Measurements from ENCODE around the gene IFNGR1.

IFNGR1 gene

GRCh38 chr6:137173501-137173900, 45.7 kb downstream of the IFNGR1 start, which contains the start of gene IL22RA2:
Gene IL22RA2, minus strand, starts transcription at chr6:137173644. Its CDS starts 11,895 bp downstream, at chr6:137161749.
- Histone ChIP-seq H2AFZ (ENCODE audit: low read length) (no peak within 1 kb of the TSS), H4K91ac (ENCODE audit: low read depth, low read length, poor library complexity) (no peak within 1 kb of the TSS), H3K4me1 (ENCODE audit: control insufficient read depth in 2 of 2, insufficient read depth in 1 of 2, low read depth in 1 of 2, low read length in 2 of 2) (no peaks in the 10 kb centered on the region), H3K4me3 (ENCODE audit: low read length in 2 of 2) (no peak within 1 kb of the TSS), H3K23ac (ENCODE audit: low read depth, low read length, poor library complexity) (no peak within 1 kb of the TSS), H3K9me3 (replicated peaks in 1 of 2; ENCODE audit: control insufficient read depth in 2 of 2, insufficient read depth in 1 of 2, low read depth in 1 of 2, low read length in 2 of 2) (no peaks in the 10 kb centered on the region), H3K14ac (ENCODE audit: low read length) (no peak within 1 kb of the TSS), H2AK5ac (ENCODE audit: low read depth, low read length) (no peak within 1 kb of the TSS), H2BK120ac (ENCODE audit: low read depth, low read length) (no peak within 1 kb of the TSS), H3K27me3 (ENCODE audit: control insufficient read depth in 3 of 3, insufficient read depth in 3 of 3, low read depth in 1 of 3, low read length in 3 of 3) (no peaks in the 10 kb centered on the region), H2BK12ac (ENCODE audit: low read length) (no peak within 1 kb of the TSS), H2BK5ac (ENCODE audit: low read length) (no peak within 1 kb of the TSS), H3K9ac (ENCODE audit: low read depth, low read length, poor library complexity) (no peak within 1 kb of the TSS), H3K36me3 (replicated peaks in 1 of 2; ENCODE audit: control insufficient read depth in 2 of 2, insufficient read depth in 2 of 2, low read length in 2 of 2) (no peaks in the 10 kb centered on the region), H3K4ac (ENCODE audit: low read length) (no peak within 1 kb of the TSS), H3K18ac (ENCODE audit: low read length) (no peak within 1 kb of the TSS), H2BK15ac (ENCODE audit: low read length) (no peak within 1 kb of the TSS), H3K27ac (replicated peaks; ENCODE audit: low read length) (no peak within 1 kb of the TSS), H3K4me2 (ENCODE audit: insufficient read depth, low read length, poor library complexity, severe bottlenecking) (no peak within 1 kb of the TSS), H4K8ac (ENCODE audit: low read depth, low read length) (no peak within 1 kb of the TSS), H3K79me1 (ENCODE audit: low read depth, low read length) (no peaks in the 10 kb centered on the region)
- DNase-seq (ENCODE audit: low spot score), result no peak
- no CpG with 5 or more reads among the region's 4 CpGs for WGBS, 2 donors (ENCODE audit: extremely low coverage in 2 of 2, insufficient read length in 2 of 2, insufficient replicate concordance in 1 of 2)

- Histone ChIP-seq H3K4me2 (ENCODE audit: insufficient read depth, low read length, poor library complexity, severe bottlenecking) (no peak overlapping the region), H2BK12ac (ENCODE audit: low read length) (no peak overlapping the region)
These were observed 46.3 kb downstream of the IFNGR1 start for GRCh38 chr6:137172734-137173431.

DNA sequence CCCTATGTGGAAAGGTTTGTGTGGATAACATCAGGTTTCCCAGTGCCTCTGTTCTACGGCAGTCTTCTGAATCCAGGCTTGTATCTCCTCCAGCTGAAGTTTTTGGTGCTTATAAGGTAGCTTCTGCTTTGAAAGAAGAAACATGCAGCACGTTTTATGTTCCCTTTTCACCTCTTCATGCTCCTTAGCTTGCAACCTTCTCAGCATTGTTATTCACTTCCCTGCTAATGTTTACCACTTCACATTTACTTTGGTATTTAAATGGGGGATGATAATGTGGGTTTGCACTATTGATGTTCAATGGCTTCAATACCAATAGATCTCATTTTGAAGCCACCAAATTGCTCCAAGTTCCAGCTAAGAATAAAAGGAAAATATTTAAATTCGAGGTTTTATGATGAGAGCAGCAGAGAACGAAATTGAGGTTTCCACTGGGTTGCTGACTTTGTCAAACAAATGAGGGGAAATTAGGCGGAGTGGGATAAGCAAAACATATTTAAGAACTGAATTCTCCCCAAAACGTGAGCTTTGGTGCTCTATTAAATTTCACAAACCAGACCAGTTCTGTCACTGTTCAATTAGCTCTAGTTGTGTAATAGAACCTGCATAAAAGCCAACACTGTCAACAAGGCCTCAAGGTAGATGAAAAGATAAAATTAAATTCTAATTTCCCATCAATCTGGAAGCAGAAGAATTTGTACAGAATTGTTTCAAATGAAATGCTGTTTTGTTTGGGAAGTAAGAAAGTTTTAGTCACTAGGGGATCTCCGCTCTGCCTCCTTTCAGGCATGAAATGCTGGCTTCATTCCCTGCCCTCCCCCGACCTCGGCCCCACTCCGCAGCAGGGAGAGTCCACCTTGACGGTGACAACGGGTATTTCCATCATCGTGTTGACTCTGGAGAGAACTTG, 47.1 kb downstream of the IFNGR1 start:
- Histone ChIP-seq H2BK15ac (ENCODE audit: low read length) (no peak overlapping the region), H4K91ac (ENCODE audit: low read depth, low read length, poor library complexity) (no peak overlapping the region), H3K4ac (ENCODE audit: low read length) (no peak overlapping the region), H3K4me3 (ENCODE audit: low read length in 2 of 2) (no peak overlapping the region), H2BK5ac (ENCODE audit: low read length) (no peak overlapping the region), H3K27ac (replicated peaks; ENCODE audit: low read length) (no peak overlapping the region), H3K4me1 (ENCODE audit: control insufficient read depth in 2 of 2, insufficient read depth in 1 of 2, low read depth in 1 of 2, low read length in 2 of 2) (no peaks in the 10 kb centered on the region), H3K9ac (ENCODE audit: low read depth, low read length, poor library complexity) (no peak overlapping the region), H3K27me3 (ENCODE audit: control insufficient read depth in 3 of 3, insufficient read depth in 3 of 3, low read depth in 1 of 3, low read length in 3 of 3) (no peaks in the 10 kb centered on the region), H3K36me3 (replicated peaks in 1 of 2; ENCODE audit: control insufficient read depth in 2 of 2, insufficient read depth in 2 of 2, low read length in 2 of 2) (no peaks in the 10 kb centered on the region), H3K18ac (ENCODE audit: low read length) (no peak overlapping the region), H3K14ac (ENCODE audit: low read length) (no peak overlapping the region), H3K79me1 (ENCODE audit: low read depth, low read length) (no peaks in the 10 kb centered on the region), H3K23ac (ENCODE audit: low read depth, low read length, poor library complexity) (no peak overlapping the region), H2AFZ (ENCODE audit: low read length) (no peak overlapping the region), H4K8ac (ENCODE audit: low read depth, low read length) (no peak overlapping the region), H3K9me3 (replicated peaks in 1 of 2; ENCODE audit: control insufficient read depth in 2 of 2, insufficient read depth in 1 of 2, low read depth in 1 of 2, low read length in 2 of 2) (peaks cover 0 to 2% of the 10 kb centered on the region in 2 donors), H3K4me2 (ENCODE audit: insufficient read depth, low read length, poor library complexity, severe bottlenecking) (no peak overlapping the region), H2BK12ac (ENCODE audit: low read length) (no peak overlapping the region), H2AK5ac (ENCODE audit: low read depth, low read length) (no peak overlapping the region), H2BK120ac (ENCODE audit: low read depth, low read length) (no peak overlapping the region)
- DNase-seq (ENCODE audit: low spot score), result no peak
- no CpG with 5 or more reads among the region's 13 CpGs for WGBS, 2 donors (ENCODE audit: extremely low coverage in 2 of 2, insufficient read length in 2 of 2, insufficient replicate concordance in 1 of 2)

More at GRCh38 chr6:137172734-137173431, 46.3 kb downstream of the IFNGR1 start:
- Histone ChIP-seq H3K9ac (ENCODE audit: low read depth, low read length, poor library complexity) (no peak overlapping the region), H4K8ac (ENCODE audit: low read depth, low read length) (no peak overlapping the region), H3K4me3 (ENCODE audit: low read length in 2 of 2) (no peak overlapping the region), H2BK5ac (ENCODE audit: low read length) (no peak overlapping the region), H3K79me1 (ENCODE audit: low read depth, low read length) (no peaks in the 10 kb centered on the region), H3K27ac (replicated peaks; ENCODE audit: low read length) (no peak overlapping the region), H3K27me3 (ENCODE audit: control insufficient read depth in 3 of 3, insufficient read depth in 3 of 3, low read depth in 1 of 3, low read length in 3 of 3) (no peaks in the 10 kb centered on the region), H3K18ac (ENCODE audit: low read length) (no peak overlapping the region), H3K36me3 (replicated peaks in 1 of 2; ENCODE audit: control insufficient read depth in 2 of 2, insufficient read depth in 2 of 2, low read length in 2 of 2) (no peaks in the 10 kb centered on the region), H2BK15ac (ENCODE audit: low read length) (no peak overlapping the region), H3K23ac (ENCODE audit: low read depth, low read length, poor library complexity) (no peak overlapping the region), H3K4me1 (ENCODE audit: control insufficient read depth in 2 of 2, insufficient read depth in 1 of 2, low read depth in 1 of 2, low read length in 2 of 2) (no peaks in the 10 kb centered on the region), H3K14ac (ENCODE audit: low read length) (no peak overlapping the region), H4K91ac (ENCODE audit: low read depth, low read length, poor library complexity) (no peak overlapping the region), H2BK120ac (ENCODE audit: low read depth, low read length) (no peak overlapping the region), H3K4ac (ENCODE audit: low read length) (no peak overlapping the region), H2AK5ac (ENCODE audit: low read depth, low read length) (no peak overlapping the region), H2AFZ (ENCODE audit: low read length) (no peak overlapping the region), H3K9me3 (replicated peaks in 1 of 2; ENCODE audit: control insufficient read depth in 2 of 2, insufficient read depth in 1 of 2, low read depth in 1 of 2, low read length in 2 of 2) (no peaks in the 10 kb centered on the region)
- no CpG with 5 or more reads among the region's 11 CpGs for WGBS, 2 donors (ENCODE audit: extremely low coverage in 2 of 2, insufficient read length in 2 of 2, insufficient replicate concordance in 1 of 2)
- no peak for DNase-seq (ENCODE audit: low spot score)

- Histone ChIP-seq H3K36me3 (replicated peaks in 1 of 2; ENCODE audit: control insufficient read depth in 2 of 2, insufficient read depth in 2 of 2, low read length in 2 of 2) (no peaks in the 10 kb centered on the region), H2AFZ (ENCODE audit: low read length) (no peak overlapping the region), H2BK12ac (ENCODE audit: low read length) (no peak overlapping the region), H3K18ac (ENCODE audit: low read length) (no peak overlapping the region), H3K4me1 (ENCODE audit: control insufficient read depth in 2 of 2, insufficient read depth in 1 of 2, low read depth in 1 of 2, low read length in 2 of 2) (no peaks in the 10 kb centered on the region), H4K91ac (ENCODE audit: low read depth, low read length, poor library complexity) (no peak overlapping the region), H2BK5ac (ENCODE audit: low read length) (no peak overlapping the region), H3K79me1 (ENCODE audit: low read depth, low read length) (no peaks in the 10 kb centered on the region), H2BK120ac (ENCODE audit: low read depth, low read length) (no peak overlapping the region), H3K27ac (replicated peaks; ENCODE audit: low read length) (no peak overlapping the region), H3K9me3 (replicated peaks in 1 of 2; ENCODE audit: control insufficient read depth in 2 of 2, insufficient read depth in 1 of 2, low read depth in 1 of 2, low read length in 2 of 2) (peaks cover 0 to 2% of the 10 kb centered on the region in 2 donors), H3K4ac (ENCODE audit: low read length) (no peak overlapping the region), H2BK15ac (ENCODE audit: low read length) (no peak overlapping the region), H3K14ac (ENCODE audit: low read length) (no peak overlapping the region), H4K8ac (ENCODE audit: low read depth, low read length) (no peak overlapping the region), H3K4me2 (ENCODE audit: insufficient read depth, low read length, poor library complexity, severe bottlenecking) (no peak overlapping the region), H3K9ac (ENCODE audit: low read depth, low read length, poor library complexity) (no peak overlapping the region), H3K4me3 (ENCODE audit: low read length in 2 of 2) (no peak overlapping the region), H3K27me3 (ENCODE audit: control insufficient read depth in 3 of 3, insufficient read depth in 3 of 3, low read depth in 1 of 3, low read length in 3 of 3) (no peaks in the 10 kb centered on the region), H3K23ac (ENCODE audit: low read depth, low read length, poor library complexity) (no peak overlapping the region), H2AK5ac (ENCODE audit: low read depth, low read length) (no peak overlapping the region)
- DNase-seq (ENCODE audit: low spot score), result no peak
- WGBS, 2 donors (ENCODE audit: extremely low coverage in 2 of 2, insufficient read length in 2 of 2, insufficient replicate concordance in 1 of 2), result no CpG with 5 or more reads among the region's 1 CpG
These were observed 48.2 kb downstream of the IFNGR1 start for GRCh38 chr6:137171053-137171374.

Measured in neuronal stem cell (in vitro differentiated cells).